DMS79 (cell line): Measurements from ENCODE around the gene QRSL1.
"Not testable (repeated sequence)": the region's sequence is repeated elsewhere in the genome, so short reads cannot be mapped to it uniquely, and the experiment has no call there.

Experiments
- DNase-seq: peaks from one replicate; lab custom pipeline; 2025; lab: John Stamatoyannopoulos, UW

The QRSL1 gene, protein sequence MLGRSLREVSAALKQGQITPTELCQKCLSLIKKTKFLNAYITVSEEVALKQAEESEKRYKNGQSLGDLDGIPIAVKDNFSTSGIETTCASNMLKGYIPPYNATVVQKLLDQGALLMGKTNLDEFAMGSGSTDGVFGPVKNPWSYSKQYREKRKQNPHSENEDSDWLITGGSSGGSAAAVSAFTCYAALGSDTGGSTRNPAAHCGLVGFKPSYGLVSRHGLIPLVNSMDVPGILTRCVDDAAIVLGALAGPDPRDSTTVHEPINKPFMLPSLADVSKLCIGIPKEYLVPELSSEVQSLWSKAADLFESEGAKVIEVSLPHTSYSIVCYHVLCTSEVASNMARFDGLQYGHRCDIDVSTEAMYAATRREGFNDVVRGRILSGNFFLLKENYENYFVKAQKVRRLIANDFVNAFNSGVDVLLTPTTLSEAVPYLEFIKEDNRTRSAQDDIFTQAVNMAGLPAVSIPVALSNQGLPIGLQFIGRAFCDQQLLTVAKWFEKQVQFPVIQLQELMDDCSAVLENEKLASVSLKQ

DNA sequence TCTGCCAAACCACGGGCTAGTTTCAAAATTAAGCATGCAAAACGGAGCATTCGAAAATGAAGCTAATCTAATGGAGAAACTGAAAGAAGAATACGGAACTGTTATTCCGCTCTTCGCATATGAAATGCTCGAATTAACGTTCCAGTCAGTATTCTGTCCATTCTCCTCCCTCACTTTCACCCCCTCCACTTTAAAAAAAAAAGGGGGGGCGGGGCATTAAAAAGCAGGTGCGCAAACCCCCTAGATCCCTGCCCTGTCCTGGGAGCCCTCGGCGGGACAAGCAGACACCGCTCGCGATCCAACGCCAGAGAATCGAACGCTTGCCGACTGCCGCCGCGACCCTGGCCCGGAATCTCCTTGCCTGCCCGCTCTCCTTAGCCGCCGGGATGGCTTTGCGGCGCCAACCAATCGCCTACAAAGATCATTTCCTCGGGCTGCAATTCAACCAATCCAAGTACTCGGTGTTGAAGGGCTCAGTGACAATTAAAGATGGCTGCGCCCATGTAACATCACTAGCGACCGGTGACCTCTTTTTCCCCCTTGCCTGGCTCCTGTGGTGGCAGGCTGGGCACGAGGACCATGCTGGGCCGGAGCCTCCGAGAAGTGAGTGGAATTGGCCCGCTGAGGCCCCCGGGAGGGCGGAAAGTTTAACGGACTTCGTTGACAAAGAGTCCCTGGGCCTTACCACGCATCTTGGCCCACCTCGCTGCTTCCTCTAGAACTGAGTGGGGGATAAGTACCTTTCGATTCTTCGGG is at the start of gene QRSL1, which contains the start of gene RTN4IP1:
Gene QRSL1 (plus strand): TSS at position 476 of the 756 bp plus-strand sequence. CDS start 104 bp downstream, at position 580.
Gene RTN4IP1 (minus strand): TSS at position 396 of the 756 bp plus-strand sequence. CDS start 477 bp downstream, outside the sequence.
- peak; percentile 92 for DNase-seq

DNA sequence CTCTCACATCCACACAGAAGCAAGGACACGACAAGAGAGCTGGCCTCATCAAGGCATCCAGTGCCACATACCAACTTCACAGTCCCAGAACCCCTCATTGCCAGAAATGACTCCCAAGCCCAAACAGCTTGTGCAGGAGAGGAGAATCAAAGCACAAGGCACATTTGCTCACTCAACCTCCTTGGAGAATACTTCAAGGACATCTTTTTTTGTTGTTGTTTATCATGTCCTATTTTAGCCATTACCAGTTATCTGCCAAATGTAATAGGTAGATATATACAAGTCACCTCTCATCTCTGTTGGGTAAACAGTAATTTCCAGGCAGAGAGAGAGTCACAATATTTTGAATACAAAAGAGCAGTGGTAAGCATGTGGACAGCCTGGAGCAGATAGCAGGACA is 47.9 kb upstream of the QRSL1 start:
- no peak for DNase-seq

DNA sequence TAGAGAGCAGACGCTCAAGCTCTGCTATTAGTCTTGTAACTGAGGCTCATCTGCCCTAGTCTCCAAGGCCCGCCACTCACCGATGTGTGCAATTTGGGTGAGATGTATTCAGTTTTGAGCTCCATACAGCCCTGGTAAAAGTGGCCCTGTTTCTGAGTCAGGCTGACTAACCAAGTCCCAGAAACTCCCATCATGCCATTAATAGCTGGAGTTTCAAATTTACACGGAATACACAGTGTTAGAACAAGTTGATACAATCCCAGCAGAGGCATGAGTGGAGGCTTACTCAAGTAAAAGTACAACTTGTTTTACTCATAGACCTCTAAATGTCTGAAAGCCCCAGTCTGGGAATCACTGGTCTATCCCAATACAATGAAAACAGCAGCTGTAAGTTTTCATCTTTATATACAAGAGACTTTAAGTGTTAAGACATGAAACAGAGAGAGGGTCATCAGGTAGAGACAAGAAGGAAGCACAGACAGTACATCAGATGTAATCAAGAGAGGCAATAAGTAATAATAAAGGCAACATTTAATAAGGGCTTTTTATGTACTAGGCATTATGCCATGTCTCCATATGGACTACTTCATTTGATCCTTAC is 42.5 kb upstream of the QRSL1 start:
- DNase-seq, result no peak

DNA sequence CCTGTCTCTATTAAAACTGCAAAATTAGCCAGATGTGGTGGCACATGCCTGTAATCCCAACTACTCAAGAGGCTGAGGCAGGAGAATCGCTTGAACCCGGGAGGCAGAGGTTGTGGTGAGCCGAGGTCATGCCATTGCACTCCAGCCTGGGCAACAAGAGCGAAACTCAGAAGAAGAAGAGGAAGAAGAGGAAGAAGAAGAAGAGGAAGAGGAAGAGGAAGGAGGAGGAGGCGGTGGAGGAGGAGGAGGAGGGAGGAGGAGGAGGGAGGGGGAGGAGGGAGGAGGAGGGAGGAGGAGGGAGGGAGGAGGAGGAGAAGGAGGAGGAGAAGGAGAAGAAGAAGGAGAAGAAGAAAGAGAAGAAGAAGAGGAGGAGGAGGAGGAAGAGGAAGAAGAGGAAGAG is 40.4 kb upstream of the QRSL1 start:
- DNase-seq, result not testable (repeated sequence)

DNA sequence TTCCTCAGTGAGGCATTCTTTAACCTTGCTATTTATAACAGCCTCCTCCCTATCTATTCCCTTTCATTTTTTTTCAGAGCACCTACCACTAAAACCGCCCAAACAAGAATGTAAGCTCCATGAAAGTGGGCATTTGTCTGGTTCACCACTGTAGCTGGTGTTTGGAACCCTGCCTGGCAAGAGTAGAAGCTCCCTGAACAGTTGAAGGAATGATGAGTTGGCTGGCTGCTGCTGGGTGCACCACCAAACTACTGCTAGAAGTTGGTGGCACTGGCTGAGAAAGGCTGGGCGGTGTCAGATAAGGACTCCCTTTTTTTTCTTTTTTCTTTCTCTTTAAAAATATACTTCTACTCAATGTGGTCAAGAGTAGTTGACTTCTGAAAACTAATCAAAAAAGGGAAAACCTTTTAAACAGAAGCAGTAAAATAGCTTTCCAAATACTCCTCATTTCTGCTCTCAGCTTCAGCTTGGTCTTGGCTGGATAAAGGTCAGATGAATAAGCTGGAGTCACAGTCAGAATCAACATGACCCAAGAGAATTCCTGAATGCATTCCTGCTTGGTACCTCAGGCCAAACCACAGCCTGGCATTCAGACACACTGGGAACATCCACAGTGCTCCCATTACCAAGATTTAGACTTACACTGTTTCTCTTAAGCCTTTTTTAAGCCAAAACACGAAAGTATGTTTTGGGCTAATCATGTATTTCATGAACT is 38.1 kb upstream of the QRSL1 start:
- no peak for DNase-seq

DNA sequence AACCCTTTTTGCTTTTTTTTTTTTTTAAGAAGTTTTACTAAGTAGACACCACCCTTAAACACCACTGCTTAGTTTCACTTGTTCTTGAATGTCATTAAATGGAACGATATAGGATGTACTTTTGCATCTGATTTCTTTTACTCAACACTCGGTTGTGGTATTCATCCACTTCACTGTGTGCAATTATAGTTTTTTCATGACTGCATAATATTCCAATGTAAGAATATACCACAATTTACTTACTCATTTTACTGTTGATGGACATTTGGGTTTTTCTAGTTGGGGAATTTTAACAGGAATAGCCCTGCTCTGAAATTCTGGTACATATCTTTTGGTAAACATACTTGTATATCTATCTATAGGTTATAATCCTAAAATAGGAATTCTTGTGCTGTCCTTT is 29.9 kb upstream of the QRSL1 start:
- DNase-seq, result no peak

DNA sequence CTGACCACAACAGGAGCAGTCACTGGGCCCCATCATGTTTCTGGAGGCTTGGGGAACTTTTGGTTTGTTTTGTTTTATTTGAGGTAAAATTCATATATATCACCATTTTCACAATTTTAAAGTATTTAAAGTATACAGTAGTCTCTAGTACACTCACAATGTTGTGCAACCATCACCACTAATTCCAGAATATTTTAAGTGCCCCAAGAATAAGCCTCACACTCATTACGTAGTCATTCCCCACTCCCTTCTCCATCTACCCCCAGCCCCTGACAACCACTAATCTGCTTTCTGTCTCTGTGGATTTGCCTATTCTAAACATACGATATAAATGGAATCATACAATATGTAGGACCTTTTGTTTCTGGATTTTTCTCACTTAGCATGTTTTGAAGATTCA is 29.0 kb upstream of the QRSL1 start:
- no peak for DNase-seq

DNA sequence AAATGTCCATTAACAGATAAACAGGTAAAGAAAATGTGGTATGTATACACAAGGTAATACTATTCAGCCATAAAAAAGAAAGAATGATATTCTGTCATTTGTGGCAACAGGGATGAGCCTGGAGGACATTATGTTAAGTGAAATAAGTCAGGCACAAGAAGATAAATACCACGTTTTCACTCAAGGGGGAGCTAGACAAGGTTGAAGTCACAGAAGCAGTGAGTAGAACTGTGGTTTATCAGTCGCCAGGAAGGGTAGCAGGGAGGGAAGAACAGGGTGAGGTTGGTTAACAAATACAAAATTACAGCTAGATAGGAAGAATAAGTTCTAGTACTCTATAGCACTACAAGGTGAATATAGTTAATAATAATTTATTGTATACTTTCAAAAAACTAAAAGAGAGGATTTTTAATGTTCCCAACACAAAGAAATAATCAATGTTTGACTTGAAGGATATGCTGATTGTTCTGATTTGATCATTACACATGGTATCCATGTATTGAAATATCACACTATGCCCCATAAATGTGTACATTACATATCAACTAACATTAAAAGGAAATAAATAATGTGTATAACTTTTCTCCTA is 21.2 kb upstream of the QRSL1 start:
- no peak for DNase-seq

DNA sequence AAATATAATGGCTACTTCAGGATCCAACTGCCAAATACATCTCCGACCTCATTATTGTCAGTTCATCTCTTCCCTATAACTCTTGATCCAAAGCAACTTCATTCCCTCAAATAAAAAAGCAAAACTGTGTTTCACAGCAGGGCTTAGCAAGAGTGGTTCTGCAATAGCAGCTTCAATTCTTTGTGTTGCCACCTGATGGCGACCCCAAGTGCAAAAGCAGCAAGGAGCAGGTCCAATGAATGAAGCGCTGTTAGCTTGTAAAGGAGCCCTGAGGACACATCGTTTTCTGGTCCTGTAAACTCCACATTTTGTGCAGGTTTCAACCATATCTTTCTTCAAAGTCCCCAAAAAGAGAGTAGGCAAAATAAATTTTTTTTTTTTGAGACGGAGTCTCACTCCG is 19.7 kb upstream of the QRSL1 start:
- DNase-seq, result no peak

DNA sequence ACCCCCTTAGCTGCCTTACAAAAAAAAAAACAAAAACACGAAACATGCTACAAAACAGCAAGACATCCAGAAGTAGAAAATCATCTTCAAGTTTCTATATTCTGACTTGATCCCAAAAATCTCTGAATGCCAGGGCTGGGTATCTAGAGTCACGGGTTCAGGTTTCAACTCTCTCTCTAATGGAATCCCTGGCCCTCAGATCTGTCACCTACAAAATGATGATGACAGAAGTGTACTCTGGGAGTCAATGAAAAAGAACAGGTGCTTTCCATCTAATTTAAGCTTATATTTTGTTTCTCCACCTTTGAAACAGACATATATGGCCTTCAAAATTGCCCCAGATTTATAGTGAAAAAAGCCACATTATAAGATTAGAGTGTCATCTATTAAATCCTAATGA is 18.3 kb upstream of the QRSL1 start:
- no peak for DNase-seq

DNA sequence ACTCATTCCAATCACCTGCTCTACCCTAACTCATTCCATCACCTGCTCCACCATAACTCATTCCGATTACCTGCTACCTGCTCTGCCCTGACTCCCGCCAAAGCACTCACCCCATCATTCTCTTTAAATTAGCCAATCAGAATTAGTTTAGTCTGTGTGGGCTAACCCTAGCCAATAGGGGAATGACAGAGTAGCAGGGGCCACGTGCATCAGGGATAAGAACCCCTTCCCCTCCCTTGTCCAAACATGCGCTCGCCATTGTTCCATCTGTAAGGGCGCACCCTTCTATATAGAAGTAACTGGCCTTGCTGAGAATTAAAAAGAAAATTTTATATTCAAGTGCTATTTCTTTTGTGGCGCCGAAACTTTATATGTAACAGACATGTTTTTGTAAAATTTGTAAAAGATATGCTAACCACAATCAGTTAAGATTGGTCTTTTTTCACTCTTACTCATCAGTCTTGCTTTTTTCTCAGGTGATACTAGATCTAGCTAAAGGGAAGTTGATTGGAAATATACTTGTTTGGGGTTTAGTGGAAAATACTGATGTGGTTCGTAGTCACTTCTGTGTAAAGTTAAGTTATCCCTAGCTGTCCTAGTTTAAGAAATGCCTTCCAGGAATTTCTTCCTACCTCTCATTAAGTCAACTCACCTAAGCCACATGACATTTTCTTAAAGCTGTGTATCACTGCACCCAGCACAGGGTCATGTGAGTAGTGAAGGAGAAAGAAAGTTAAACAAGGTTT is 16.5 kb upstream of the QRSL1 start:
- no peak for DNase-seq

DNA sequence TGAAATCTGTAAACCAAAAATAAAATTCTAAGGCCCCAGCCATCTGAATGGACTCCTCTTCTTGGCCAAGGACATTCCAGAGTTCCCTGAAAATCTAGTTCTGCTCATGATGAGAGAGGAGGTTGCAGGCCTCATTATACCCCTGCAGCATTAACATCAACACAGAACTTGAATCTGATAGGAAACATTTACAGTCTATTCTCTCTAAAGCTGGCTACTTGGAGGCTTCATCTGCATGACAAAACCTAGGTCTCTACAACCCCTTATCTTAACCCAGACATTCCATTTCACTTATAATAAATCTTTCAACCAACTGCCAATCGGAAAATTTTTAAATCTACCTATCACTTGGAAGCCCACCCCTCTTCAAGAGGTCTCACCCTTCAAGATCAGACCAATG is 15.8 kb upstream of the QRSL1 start:
- no peak for DNase-seq

DNA sequence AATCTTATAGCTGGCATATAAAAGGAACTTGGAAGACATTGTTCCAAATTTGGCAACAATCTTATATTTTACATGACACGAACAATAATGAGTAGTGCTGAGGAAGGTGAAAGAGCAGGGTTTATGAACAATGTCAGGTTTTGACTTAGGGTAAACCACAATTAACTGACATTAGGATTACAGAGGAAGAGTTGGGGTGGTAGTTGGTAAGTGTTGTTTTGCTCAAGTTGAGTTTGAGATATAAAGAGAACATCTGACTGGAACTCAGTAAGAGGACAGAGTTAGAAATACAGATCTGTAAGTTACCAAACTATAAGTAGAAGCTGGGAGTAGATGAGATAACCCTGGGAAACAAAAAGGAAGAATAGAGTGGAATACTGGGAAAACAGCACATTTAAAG is 15.2 kb upstream of the QRSL1 start:
- no peak for DNase-seq

DNA sequence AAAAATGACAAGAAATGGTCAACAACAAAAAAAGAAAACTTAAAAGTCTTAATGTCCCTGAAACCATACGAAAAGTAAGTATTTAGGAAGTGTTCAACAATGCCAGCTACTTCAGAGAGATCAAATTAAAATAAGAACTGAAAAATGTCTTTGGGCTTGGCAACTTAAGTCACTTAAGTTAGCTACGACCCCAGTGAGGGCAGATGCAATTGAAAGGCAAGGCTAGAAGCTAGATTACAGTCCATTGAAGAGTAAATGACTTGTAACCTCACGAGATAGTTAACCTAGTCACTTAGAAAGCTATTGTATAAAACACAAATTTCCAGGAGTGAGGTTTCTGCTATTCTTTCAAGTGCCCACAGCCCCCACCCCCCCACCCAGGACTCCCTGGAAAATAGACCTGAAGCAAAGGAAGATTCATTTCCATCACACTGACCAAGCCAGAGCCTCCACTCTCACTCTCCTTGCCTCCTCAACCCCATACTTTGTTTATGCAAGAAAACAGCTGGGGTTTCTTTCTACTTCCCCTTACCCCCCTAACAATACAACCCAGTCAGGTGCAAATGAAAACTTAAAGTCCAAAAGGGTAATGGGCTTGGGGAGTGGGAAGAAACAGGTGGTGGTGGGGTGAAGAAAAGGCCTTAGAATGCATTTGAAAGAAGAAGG is 14.7 kb upstream of the QRSL1 start:
- DNase-seq, result no peak

DNA sequence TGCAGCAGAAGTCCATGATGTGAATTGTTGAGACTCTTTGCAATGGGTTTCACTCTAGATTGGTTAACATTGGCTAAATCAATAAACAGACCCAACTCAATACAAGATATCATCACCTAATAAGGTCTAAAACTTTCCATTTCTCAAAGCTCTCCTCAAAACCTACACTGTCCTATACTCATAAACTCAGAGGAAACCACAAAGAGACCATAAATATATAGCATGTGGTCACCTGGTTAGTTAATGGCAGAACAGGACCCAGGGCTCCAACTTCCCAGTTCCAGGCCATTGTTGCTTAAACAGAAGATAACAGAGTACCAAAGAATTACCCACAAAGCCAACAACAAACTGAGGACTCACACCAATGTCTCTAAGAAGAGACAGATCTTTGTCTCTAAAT is 12.1 kb upstream of the QRSL1 start:
- no peak for DNase-seq

DNA sequence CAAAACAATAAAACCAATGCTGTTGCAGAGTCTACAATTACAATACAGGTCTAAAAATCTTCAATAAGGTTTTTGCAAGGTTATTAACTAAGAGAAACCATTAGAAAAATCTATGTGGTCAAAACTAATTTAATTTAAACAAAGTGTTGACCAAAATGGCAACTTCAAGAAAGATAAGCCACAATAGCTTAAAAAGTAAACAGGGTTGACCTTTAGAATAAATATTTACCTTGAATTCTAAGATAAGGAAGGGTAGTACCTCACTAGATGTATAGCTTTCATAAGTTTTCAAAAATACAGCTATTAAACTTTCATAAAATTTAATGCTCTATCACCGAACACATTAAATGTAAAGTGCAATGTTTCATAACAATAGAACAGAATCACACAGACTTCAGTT is 11.5 kb upstream of the QRSL1 start:
- DNase-seq, result no peak

DNA sequence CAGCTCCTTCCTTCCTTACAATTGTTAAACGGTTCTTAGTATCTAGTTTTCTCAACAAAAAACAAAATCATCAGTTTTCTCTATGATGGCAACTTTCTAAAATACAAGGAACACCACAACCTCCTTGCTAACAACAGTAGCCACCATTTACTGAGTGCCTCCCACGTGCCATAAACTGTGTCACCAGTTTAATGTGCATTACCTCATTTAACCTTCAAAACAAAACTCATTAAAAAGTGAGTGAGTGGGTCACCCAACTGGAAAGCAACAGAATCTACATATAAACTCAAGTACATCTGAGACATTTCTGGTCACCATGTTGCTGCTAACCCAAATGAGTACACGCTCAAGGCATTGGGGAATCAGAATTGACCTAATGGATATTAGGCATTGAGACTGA is 11.1 kb upstream of the QRSL1 start:
- DNase-seq, result no peak

DNA sequence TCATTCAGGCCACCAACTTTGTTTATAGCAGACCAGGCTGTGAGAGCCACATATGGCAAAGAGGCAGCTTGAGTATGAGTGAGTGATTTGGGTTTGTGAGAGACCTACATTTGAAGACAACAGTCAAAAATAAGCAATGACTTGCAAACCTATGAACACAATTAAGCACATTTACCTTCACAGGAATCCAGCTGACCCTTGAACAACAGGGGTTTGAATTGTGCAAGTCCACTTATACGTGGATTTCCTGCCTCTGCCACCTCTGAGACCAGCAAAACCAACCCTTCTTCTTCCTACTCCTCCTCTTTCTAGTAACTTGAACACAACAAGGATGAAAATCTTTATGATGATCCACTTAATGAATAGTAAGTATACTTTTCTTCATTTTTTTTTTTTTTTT is 10.2 kb upstream of the QRSL1 start:
- no peak for DNase-seq

DNA sequence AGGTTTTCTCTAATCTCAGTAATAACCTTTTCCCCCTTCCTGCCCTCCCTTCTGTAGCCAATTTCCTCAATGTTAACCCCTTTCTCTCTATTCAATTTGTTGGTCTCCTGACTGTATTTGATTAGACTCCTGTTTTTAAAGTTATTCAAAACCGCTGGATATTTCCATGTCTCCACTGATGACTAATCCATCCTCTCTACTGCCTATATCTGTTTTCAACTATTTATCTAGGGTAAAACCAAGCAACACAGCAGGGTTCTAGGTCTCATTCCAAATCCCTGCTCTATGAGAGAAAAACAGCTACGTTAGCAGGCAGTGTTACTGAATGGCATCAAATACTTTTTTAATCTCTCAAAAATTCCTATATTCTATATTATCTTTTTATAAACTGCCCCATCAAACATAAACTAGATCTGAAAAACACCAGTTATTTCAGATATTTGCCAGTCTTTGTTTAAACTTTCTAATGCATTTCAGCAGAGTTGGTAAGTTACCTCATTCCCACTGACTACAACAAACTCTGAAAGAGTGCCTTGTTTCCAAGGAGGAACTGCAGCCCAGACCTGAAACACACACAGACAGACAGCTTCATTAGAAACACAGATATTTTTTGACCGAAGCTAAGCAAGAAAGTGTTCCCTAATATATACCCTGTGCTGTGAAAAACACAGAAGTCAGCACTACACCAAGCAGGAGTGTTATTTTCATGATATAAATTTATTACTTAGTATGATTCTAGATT is 8.3 kb upstream of the QRSL1 start:
- no peak for DNase-seq

DNA sequence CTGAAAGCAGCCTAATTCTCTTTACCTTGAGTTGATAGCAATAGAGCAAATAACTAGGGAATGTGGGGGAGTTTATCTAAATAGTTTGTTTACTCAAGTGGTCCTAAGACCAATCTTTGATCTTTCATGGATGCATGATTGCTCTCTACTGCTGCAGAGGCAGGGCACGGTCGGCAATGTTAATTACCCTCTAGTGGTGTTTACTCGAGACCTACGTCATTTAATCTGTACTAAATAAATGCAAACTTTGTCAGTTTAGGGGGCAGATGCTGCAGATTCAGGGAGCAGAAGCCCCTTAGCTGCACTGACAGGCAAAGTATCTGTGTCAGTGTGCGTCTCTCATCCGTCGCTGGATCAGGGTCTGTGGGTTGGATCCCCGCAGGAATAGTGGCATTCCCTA is 7.0 kb upstream of the QRSL1 start:
- no peak for DNase-seq
